ENCODE results near the gene PNMA6F. TPM values are rescaled to one million over a fixed set of nuclear protein-coding genes. Genes with fewer than 3 reads are reported as not detected.

The PNMA6F gene
- total and polyA plus RNA-seq, 2 experiments from 2014 or later, result 0.06 to 0.83 TPM

DNA sequence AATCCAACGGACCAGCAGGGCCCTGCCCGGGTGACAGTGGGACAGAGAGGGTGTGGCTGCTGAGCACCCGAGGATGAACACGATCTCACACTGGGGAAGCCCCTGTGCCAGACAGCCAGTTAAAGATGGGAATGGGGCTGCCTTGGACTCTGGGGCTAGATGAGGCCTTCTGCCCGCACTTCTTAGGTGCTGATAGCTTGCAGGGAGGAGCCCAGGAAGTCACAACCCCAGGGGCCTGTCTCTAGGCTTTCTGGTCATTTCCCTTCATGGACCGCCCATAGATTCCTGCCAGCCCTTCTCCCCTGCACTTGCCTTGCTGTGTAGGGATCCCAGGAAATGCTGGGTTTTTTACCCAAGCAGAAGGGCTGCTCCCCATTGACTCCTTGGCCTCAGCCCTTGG, 18.5 kb upstream of the PNMA6F start:
- Histone ChIP-seq H3F3A (replicated peaks; ENCODE audit: low read depth) (no peaks in the 10 kb centered on the region), H3K79me2 (replicated peaks; ENCODE audit: insufficient read depth) (peaks cover 16% of the 10 kb centered on the region; the same call in 1 of the 2 replicates), H3K9me2 (ENCODE audit: insufficient read depth) (no peaks in the 10 kb centered on the region), H3K27me3 (ENCODE audit: insufficient read depth) (no peaks in the 10 kb centered on the region), H3K4me2 (no peak overlapping the region), H3K4me1 (ENCODE audit: insufficient read depth) (peaks cover 11% of the 10 kb centered on the region; the same call in 1 of the 2 replicates), H3K4me3 (no peak overlapping the region), H2AFZ (no peak overlapping the region), H3K36me3 (ENCODE audit: insufficient read depth) (no peaks in the 10 kb centered on the region), H3K27ac (ENCODE audit: low read depth) (no peak overlapping the region), H4K20me1 (replicated peaks; ENCODE audit: insufficient read depth) (no peaks in the 10 kb centered on the region)
- TF ChIP-seq NANOG (IDR thresholded peaks at IDR 0.05; ENCODE audit: borderline replicate concordance) (no peak), JUNB (IDR thresholded peaks at IDR 0.05; ENCODE audit: unreplicated experiment) (no peak), ZNF114 (CRISPR knock-in tag; IDR thresholded peaks at IDR 0.05) (no peak), EZH2 (IDR thresholded peaks at IDR 0.05; ENCODE audit: low read depth, unreplicated experiment) (no peak), EZH2phosphoT487 (IDR thresholded peaks at IDR 0.05; ENCODE audit: unreplicated experiment) (no peak), CREB1 (CRISPR knock-in tag; IDR thresholded peaks at IDR 0.05; ENCODE audit: low read depth) (no peak), POLR2AphosphoS5 (IDR thresholded peaks at IDR 0.05; ENCODE audit: low read depth) (no peak)
- TF ChIP-seq, protein P1, sequence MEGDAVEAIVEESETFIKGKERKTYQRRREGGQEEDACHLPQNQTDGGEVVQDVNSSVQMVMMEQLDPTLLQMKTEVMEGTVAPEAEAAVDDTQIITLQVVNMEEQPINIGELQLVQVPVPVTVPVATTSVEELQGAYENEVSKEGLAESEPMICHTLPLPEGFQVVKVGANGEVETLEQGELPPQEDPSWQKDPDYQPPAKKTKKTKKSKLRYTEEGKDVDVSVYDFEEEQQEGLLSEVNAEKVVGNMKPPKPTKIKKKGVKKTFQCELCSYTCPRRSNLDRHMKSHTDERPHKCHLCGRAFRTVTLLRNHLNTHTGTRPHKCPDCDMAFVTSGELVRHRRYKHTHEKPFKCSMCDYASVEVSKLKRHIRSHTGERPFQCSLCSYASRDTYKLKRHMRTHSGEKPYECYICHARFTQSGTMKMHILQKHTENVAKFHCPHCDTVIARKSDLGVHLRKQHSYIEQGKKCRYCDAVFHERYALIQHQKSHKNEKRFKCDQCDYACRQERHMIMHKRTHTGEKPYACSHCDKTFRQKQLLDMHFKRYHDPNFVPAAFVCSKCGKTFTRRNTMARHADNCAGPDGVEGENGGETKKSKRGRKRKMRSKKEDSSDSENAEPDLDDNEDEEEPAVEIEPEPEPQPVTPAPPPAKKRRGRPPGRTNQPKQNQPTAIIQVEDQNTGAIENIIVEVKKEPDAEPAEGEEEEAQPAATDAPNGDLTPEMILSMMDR (conservative IDR thresholded peaks at IDR 0.05; ENCODE audit: low read depth in 2 of 2), result no peak
- TF ChIP-seq, protein P2, sequence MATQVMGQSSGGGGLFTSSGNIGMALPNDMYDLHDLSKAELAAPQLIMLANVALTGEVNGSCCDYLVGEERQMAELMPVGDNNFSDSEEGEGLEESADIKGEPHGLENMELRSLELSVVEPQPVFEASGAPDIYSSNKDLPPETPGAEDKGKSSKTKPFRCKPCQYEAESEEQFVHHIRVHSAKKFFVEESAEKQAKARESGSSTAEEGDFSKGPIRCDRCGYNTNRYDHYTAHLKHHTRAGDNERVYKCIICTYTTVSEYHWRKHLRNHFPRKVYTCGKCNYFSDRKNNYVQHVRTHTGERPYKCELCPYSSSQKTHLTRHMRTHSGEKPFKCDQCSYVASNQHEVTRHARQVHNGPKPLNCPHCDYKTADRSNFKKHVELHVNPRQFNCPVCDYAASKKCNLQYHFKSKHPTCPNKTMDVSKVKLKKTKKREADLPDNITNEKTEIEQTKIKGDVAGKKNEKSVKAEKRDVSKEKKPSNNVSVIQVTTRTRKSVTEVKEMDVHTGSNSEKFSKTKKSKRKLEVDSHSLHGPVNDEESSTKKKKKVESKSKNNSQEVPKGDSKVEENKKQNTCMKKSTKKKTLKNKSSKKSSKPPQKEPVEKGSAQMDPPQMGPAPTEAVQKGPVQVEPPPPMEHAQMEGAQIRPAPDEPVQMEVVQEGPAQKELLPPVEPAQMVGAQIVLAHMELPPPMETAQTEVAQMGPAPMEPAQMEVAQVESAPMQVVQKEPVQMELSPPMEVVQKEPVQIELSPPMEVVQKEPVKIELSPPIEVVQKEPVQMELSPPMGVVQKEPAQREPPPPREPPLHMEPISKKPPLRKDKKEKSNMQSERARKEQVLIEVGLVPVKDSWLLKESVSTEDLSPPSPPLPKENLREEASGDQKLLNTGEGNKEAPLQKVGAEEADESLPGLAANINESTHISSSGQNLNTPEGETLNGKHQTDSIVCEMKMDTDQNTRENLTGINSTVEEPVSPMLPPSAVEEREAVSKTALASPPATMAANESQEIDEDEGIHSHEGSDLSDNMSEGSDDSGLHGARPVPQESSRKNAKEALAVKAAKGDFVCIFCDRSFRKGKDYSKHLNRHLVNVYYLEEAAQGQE (IDR thresholded peaks at IDR 0.05; ENCODE audit: unreplicated experiment), result no peak
- TF ChIP-seq, protein P3, sequence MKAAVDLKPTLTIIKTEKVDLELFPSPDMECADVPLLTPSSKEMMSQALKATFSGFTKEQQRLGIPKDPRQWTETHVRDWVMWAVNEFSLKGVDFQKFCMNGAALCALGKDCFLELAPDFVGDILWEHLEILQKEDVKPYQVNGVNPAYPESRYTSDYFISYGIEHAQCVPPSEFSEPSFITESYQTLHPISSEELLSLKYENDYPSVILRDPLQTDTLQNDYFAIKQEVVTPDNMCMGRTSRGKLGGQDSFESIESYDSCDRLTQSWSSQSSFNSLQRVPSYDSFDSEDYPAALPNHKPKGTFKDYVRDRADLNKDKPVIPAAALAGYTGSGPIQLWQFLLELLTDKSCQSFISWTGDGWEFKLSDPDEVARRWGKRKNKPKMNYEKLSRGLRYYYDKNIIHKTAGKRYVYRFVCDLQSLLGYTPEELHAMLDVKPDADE (IDR thresholded peaks at IDR 0.05), result no peak
- Mint-ChIP-seq H3K27me3 (ENCODE audit: insufficient read depth, low read depth, poor library complexity) (peaks cover 3% of the 10 kb centered on the region), H3K4me1 (peaks cover 12% of the 10 kb centered on the region), H3K4me3 (no peak overlapping the region), H3K27ac (no peak overlapping the region), H3K36me3 (ENCODE audit: low read depth) (peaks cover 41% of the 10 kb centered on the region), H3K9me3 (no peaks in the 10 kb centered on the region)
- ATAC-seq (no peak), DNase-seq (ENCODE audit: low spot score) (no peak)

Measured in GM23338 (cell line).